GM23338 (cell line): Measurements from ENCODE around the gene ARMC9. TPM values are rescaled to one million over a fixed set of nuclear protein-coding genes. Genes with fewer than 3 reads are reported as not detected.

Experiments used
- ATAC-seq: fragments of 200-7000 bp; cut with Tn5 transposase; 3 replicates; pipeline ENCODE4 v1.9.1; 2020
- DNase-seq: peaks from one replicate; pipeline ENCODE4 v3.0.0-alpha.2; 2015; ENCODE audit warnings: low spot score
- H2AFZ ChIP-seq: fragments of 200-600 bp; sonication (generic); 2 replicates; pipeline ENCODE4 v1.8.0; 2016; ENCODE audit warnings: antibody characterized with exemption, mild to moderate bottlenecking, moderate library complexity
- H3F3A ChIP-seq: fragments of 200-600 bp; sonication (generic); replicated peaks from 2 replicates; pipeline ENCODE4 v1.8.0; 2017; ENCODE audit warnings: antibody characterized with exemption, mixed run types, low read depth
- H3K27ac ChIP-seq: fragments of 200-600 bp; sonication (generic); 2 replicates; pipeline ENCODE4 v1.6.1; 2016; ENCODE audit warnings: low read depth
- H3K27me3 ChIP-seq: fragments of 200-600 bp; sonication (generic); 2 replicates; pipeline ENCODE4 v1.8.0; 2016; ENCODE audit warnings: mild to moderate bottlenecking, mixed run types, moderate library complexity; ENCODE audit not compliant: insufficient read depth
- H3K36me3 ChIP-seq: fragments of 200-600 bp; sonication (generic); 2 replicates; pipeline ENCODE4 v1.8.0; 2016; ENCODE audit warnings: mild to moderate bottlenecking; ENCODE audit not compliant: insufficient read depth
- H3K4me1 ChIP-seq: fragments of 200-600 bp; sonication (generic); 2 replicates; pipeline ENCODE4 v1.8.0; 2016; ENCODE audit warnings: mild to moderate bottlenecking, moderate library complexity; ENCODE audit not compliant: insufficient read depth
- H3K4me2 ChIP-seq: fragments of 200-600 bp; sonication (generic); 2 replicates; pipeline ENCODE4 v1.7.1; 2017; ENCODE audit warnings: mixed run types
- H3K4me3 ChIP-seq: fragments of 200-600 bp; sonication (generic); 2 replicates; pipeline ENCODE4 v1.6.1; 2016; ENCODE audit warnings: mixed run types
- H3K79me2 ChIP-seq: fragments of 200-600 bp; sonication (generic); replicated peaks from 2 replicates; pipeline ENCODE4 v1.8.0; 2017; ENCODE audit warnings: mild to moderate bottlenecking; ENCODE audit not compliant: insufficient read depth
- H3K9me2 ChIP-seq: fragments of 200-600 bp; sonication (generic); 2 replicates; pipeline ENCODE4 v1.8.0; 2017; ENCODE audit not compliant: insufficient read depth
- H4K20me1 ChIP-seq: fragments of 200-600 bp; sonication (generic); replicated peaks from 2 replicates; pipeline ENCODE4 v1.8.0; 2017; ENCODE audit warnings: mild to moderate bottlenecking; ENCODE audit not compliant: insufficient read depth
- H3K27ac Mint-ChIP-seq: 2 replicates; pipeline ENCODE4 v1.8.0; 2020; ENCODE audit warnings: inconsistent platforms, mild to moderate bottlenecking, moderate library complexity, mixed read lengths
- H3K27me3 Mint-ChIP-seq: 3 replicates; pipeline ENCODE4 v1.8.0; 2022; ENCODE audit warnings: low read depth, mild to moderate bottlenecking, moderate library complexity, mixed read lengths, inconsistent platforms; ENCODE audit not compliant: insufficient read depth, poor library complexity
- H3K36me3 Mint-ChIP-seq: 3 replicates; pipeline ENCODE4 v1.8.0; 2021; ENCODE audit warnings: low read depth, mild to moderate bottlenecking, inconsistent platforms, moderate library complexity, mixed read lengths
- H3K4me1 Mint-ChIP-seq: 3 replicates; pipeline ENCODE4 v1.8.0; 2020; ENCODE audit warnings: mild to moderate bottlenecking, inconsistent platforms, mixed read lengths
- H3K4me3 Mint-ChIP-seq: 3 replicates; pipeline ENCODE4 v1.8.0; 2021; ENCODE audit warnings: moderate library complexity, mild to moderate bottlenecking, inconsistent platforms, mixed read lengths
- H3K9me3 Mint-ChIP-seq: 3 replicates; pipeline ENCODE4 v1.8.0; 2020; ENCODE audit warnings: moderate library complexity, mild to moderate bottlenecking, inconsistent platforms, mixed read lengths
- CREB1 ChIP-seq: fragments of 250-450 bp; sonication (Bioruptor Pico); IDR thresholded peaks from 2 replicates; pipeline ENCODE4 v1.5.0; 2020; ENCODE audit warnings: low read depth, mild to moderate bottlenecking, moderate library complexity
- JUNB ChIP-seq: IDR thresholded peaks from one replicate; pipeline ENCODE4 v1.6.1; 2016; ENCODE audit warnings: antibody characterized with exemption; ENCODE audit not compliant: unreplicated experiment
- NANOG ChIP-seq: IDR thresholded peaks from 2 replicates; pipeline ENCODE4 v1.6.1; 2016; ENCODE audit warnings: antibody characterized with exemption, borderline replicate concordance
- REST ChIP-seq: IDR thresholded peaks from one replicate; pipeline ENCODE4 v1.6.1; 2018; ENCODE audit warnings: antibody characterized with exemption; ENCODE audit not compliant: unreplicated experiment
- ZNF114 ChIP-seq: fragments of 250-450 bp; sonication (Bioruptor Pico); IDR thresholded peaks from 2 replicates; pipeline ENCODE4 v1.5.0; 2020; ENCODE audit warnings: mild to moderate bottlenecking, moderate library complexity
- ZNF462 ChIP-seq: fragments of 250-450 bp; sonication (Bioruptor Pico); IDR thresholded peaks from 2 replicates; pipeline ENCODE4 v1.5.0; 2020; ENCODE audit warnings: mild to moderate bottlenecking, moderate library complexity
- polyA plus RNA-seq: library from polyadenylated mRNA; unstranded; fragments of >200 nt; fragmentation: Nextera tagmentation; extraction: Ambion mirVana; gene quantifications from 2 replicates; pipeline ENCODE4 v1.2.1, GENCODE V29; 2016
- total RNA-seq: library from RNA; depleted of rRNA; stranded (reverse); fragments of >200 nt; shearing (Covaris generic); gene quantifications from 2 replicates; pipeline ENCODE4 v1.2.3, GENCODE V29; 2014
- TF ChIP-seq, protein P1 (sequence below): IDR thresholded peaks from 2 replicates; pipeline ENCODE4 v1.6.1; 2016; ENCODE audit warnings: antibody characterized with exemption

The ARMC9 gene
- total and polyA plus RNA-seq, 2 experiments from 2014 or later: 29.2 to 56.0 TPM

DNA sequence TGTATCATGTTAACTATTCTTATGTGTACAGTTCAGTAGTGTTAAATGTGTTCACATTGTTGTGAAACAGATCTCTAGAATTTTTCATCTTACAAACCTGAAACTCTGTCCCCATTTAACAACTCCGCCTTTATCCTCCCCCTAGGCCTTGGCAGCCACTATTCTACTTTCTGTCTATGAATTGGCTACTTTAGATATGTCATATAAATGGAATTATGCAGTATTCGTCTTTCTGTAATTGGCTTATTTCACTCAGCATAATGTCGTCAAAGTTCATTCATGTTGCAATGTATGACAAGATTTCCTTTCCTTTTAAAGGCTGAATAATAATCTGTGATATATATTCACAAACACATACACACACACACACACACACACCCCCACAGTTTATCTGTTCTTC is 12.4 kb downstream of the ARMC9 start:
- DNase-seq (no peak), ATAC-seq (no peak)
- no peaks in the 10 kb centered on the region for H3K4me1 ChIP-seq
- no peak overlapping the region for H3K4me2 ChIP-seq
- H4K20me1 ChIP-seq: no peaks in the 10 kb centered on the region; the same call in 1 of the 2 replicates
- H3K36me3 ChIP-seq: peaks cover 26% of the 10 kb centered on the region
- no peaks in the 10 kb centered on the region for H3K9me2 ChIP-seq
- H3K36me3 Mint-ChIP-seq: peaks cover 29% of the 10 kb centered on the region
- H3K4me3 Mint-ChIP-seq: no peak overlapping the region
- H2AFZ ChIP-seq: no peak overlapping the region
- no peaks in the 10 kb centered on the region for H3F3A ChIP-seq
- no peaks in the 10 kb centered on the region for H3K4me1 Mint-ChIP-seq
- TF ChIP-seq CREB1 (CRISPR knock-in tag): no peak
- TF ChIP-seq REST: no peak
- TF ChIP-seq ZNF462 (CRISPR knock-in tag): no peak
- TF ChIP-seq ZNF114 (CRISPR knock-in tag): no peak
- no peak for TF ChIP-seq JUNB
- TF ChIP-seq, protein P1, sequence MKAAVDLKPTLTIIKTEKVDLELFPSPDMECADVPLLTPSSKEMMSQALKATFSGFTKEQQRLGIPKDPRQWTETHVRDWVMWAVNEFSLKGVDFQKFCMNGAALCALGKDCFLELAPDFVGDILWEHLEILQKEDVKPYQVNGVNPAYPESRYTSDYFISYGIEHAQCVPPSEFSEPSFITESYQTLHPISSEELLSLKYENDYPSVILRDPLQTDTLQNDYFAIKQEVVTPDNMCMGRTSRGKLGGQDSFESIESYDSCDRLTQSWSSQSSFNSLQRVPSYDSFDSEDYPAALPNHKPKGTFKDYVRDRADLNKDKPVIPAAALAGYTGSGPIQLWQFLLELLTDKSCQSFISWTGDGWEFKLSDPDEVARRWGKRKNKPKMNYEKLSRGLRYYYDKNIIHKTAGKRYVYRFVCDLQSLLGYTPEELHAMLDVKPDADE: no peak
- no peak for TF ChIP-seq NANOG
- no peaks in the 10 kb centered on the region for H3K9me3 Mint-ChIP-seq
- H3K27ac ChIP-seq: no peak overlapping the region
- H3K4me3 ChIP-seq: no peak overlapping the region
- no peak overlapping the region for H3K27ac Mint-ChIP-seq
- H3K27me3 Mint-ChIP-seq: no peaks in the 10 kb centered on the region
- no peaks in the 10 kb centered on the region for H3K27me3 ChIP-seq
- H3K79me2 ChIP-seq: no peaks in the 10 kb centered on the region
